Kidney (tissue), 14 donors: Measurements from ENCODE around the gene ABTB2. TPM values are rescaled to one million over a fixed set of nuclear protein-coding genes. Genes with fewer than 3 reads are reported as not detected.

Source experiments
- DNase-seq, 5 donors: peaks; one replicate each; pipeline ENCODE4 v3.0.0-alpha.2; 2013 to 2020
- FAIRE-seq: peaks from 2 replicates; lab custom pipeline; 2012; peaks lifted over from hg19 to GRCh38; lab: Jason Lieb, UNC
- H3K27ac ChIP-seq, 2 donors: one replicate each; pipeline ENCODE4 v1.7.0; 2013; ENCODE audit warnings: low read depth in 2 of 2, low read length in 2 of 2, inconsistent platforms in 1 of 2
- H3K27me3 ChIP-seq: one replicate; pipeline ENCODE4 v1.7.1; 2013; ENCODE audit warnings: low read length, inconsistent platforms; ENCODE audit not compliant: control insufficient read depth, insufficient read depth
- H3K36me3 ChIP-seq, 3 donors: one replicate each; pipeline versions ENCODE4 v1.7.0 to v1.7.1; 2013; ENCODE audit warnings: low read length in 3 of 3, control low read depth in 1 of 3, inconsistent platforms in 1 of 3; ENCODE audit not compliant: insufficient read depth in 3 of 3, control insufficient read depth in 2 of 3
- H3K4me1 ChIP-seq, 3 donors: one replicate each; pipeline versions ENCODE4 v1.7.0 to v1.7.1; 2013; ENCODE audit warnings: low read length in 3 of 3, inconsistent platforms in 1 of 3, low read depth in 1 of 3; ENCODE audit not compliant: control insufficient read depth in 2 of 3, insufficient read depth in 2 of 3
- H3K4me3 ChIP-seq, 3 donors: one replicate each; pipeline versions ENCODE4 v1.7.0 to v1.8.1; 2013; ENCODE audit warnings: low read length in 3 of 3, control low read depth in 1 of 3, inconsistent platforms in 1 of 3
- H3K9ac ChIP-seq, 3 donors: one replicate each; pipeline versions ENCODE4 v1.7.0 to v1.7.1; 2013; ENCODE audit warnings: low read length in 3 of 3, control low read depth in 1 of 3, inconsistent platforms in 1 of 3
- H3K9me3 ChIP-seq, 3 donors: one replicate each; pipeline versions ENCODE4 v1.7.0 to v1.7.1; 2013; ENCODE audit warnings: low read length in 3 of 3, control low read depth in 1 of 3, inconsistent platforms in 1 of 3; ENCODE audit not compliant: control insufficient read depth in 2 of 3, insufficient read depth in 1 of 3
- CTCF ChIP-seq: IDR thresholded peaks from 3 replicates; pipeline ENCODE4 v1.5.1; 2012; ENCODE audit warnings: mild to moderate bottlenecking, moderate library complexity, borderline replicate concordance; ENCODE audit not compliant: insufficient read depth; ENCODE audit errors: extremely low read depth
- intact Hi-C: fragments of 100-400 bp; cut with DNase I; formaldehyde crosslinking; loops from one replicate; pipeline ENCODE4 v1.11.1; 2022
- polyA plus RNA-seq: library from polyadenylated mRNA; stranded (reverse); fragments of 350-450 nt; fragmentation: Illumina TruSeq; extraction: RNeasy Lipid Tissue Mini Kit (QIAGEN cat#74804); gene quantifications from one replicate; pipeline ENCODE4 v1.2.3, GENCODE V29; 2014; ENCODE audit warnings: low read depth, low replicate concordance; ENCODE audit not compliant: insufficient read depth
- total RNA-seq: library from RNA; stranded (reverse); fragmentation: NEBNext Ultra II Directional; extraction: Animal tissue kit (Norgen Biotek cat#: 25700); gene quantifications from one replicate; pipeline ENCODE4 v1.2.1, GENCODE V29; 2021
- donor health status: control.
- donor health status: control.
- donor health status: control.
- donor health status: control.
- donor health status: control.
- donor health status: DM: yes; HTN: yes; CAD: no.
- donor health status: Normal renal cell carcinoma (clear cell type).

The ABTB2 gene
- total and polyA plus RNA-seq, 2 donors from 2014 or later: 7.6 to 22.1 TPM

GRCh38 chr11:34174412-34175041, 183.3 kb downstream of the ABTB2 start:
- FAIRE-seq (no peak), DNase-seq (peak; percentile 87 to 93 (median 91))
- Histone ChIP-seq H3K4me1 (peaks cover 0 to 5% (median 0%) of the 10 kb centered on the region in 3 donors), H3K9ac (peak overlapping the region in 1 of 3 donors; percentile 29), H3K27me3 (no peaks in the 10 kb centered on the region), H3K4me3 (peak overlapping the region in 2 of 3 donors; percentile 36 to 42), H3K36me3 (peaks cover 0 to 10% (median 9%) of the 10 kb centered on the region in 3 donors), H3K9me3 (no peaks in the 10 kb centered on the region), H3K27ac (no peak overlapping the region)
- intact Hi-C loops: loop anchor here (10.0 kb wide), 1 partner anchor 180 kb away; the partner anchor contains the start of gene ABTB2
- peak; percentile 99 for TF ChIP-seq CTCF

GRCh38 chr11:34173050-34173449, 184.8 kb downstream of the ABTB2 start:
- no peak overlapping the region for H3K9ac ChIP-seq
- no peak overlapping the region for H3K4me3 ChIP-seq
- H3K9me3 ChIP-seq: no peaks in the 10 kb centered on the region
- DNase-seq: peak in 1 of 5 donors; percentile 67
- H3K27ac ChIP-seq: no peak overlapping the region
- intact Hi-C loops: loop anchor here (10.0 kb wide), 1 partner anchor 182 kb away; the partner anchor contains the start of gene ABTB2
- no peak for FAIRE-seq
- peaks cover 0 to 5% (median 0%) of the 10 kb centered on the region in 3 donors for H3K4me1 ChIP-seq
- no peak for TF ChIP-seq CTCF
- H3K36me3 ChIP-seq: peaks cover 0 to 13% (median 10%) of the 10 kb centered on the region in 3 donors
- H3K27me3 ChIP-seq: no peaks in the 10 kb centered on the region

- Histone ChIP-seq H3K9me3 (no peaks in the 10 kb centered on the region), H3K4me3 (no peak overlapping the region), H3K36me3 (peaks cover 0 to 17% (median 12%) of the 10 kb centered on the region in 3 donors), H3K27ac (no peak overlapping the region), H3K9ac (no peak overlapping the region), H3K27me3 (no peaks in the 10 kb centered on the region), H3K4me1 (peaks cover 0 to 3% (median 0%) of the 10 kb centered on the region in 3 donors)
- intact Hi-C loops: loop anchor here (10.0 kb wide), 1 partner anchor 185 kb away; the partner anchor contains the start of gene ABTB2
- no peak for TF ChIP-seq CTCF
- FAIRE-seq (no peak), DNase-seq (peak in 1 of 5 donors; percentile 20)
Observed at GRCh38 chr11:34169686-34170085, 188.1 kb downstream of the ABTB2 start.
